ENCODE results near the gene DMRTB1.

Gene DMRTB1

GRCh38 chr1:53462193-53462592 lies 3.0 kb downstream of the DMRTB1 start:
- H3K36me3 ChIP-seq (ENCODE audit: control insufficient read depth, insufficient read depth, low read length) = no peaks in the 10 kb centered on the region
- DNase-seq (ENCODE audit: extremely low read depth, insufficient read length) = no peak
- no peaks in the 10 kb centered on the region for H3K27me3 ChIP-seq (replicated peaks; ENCODE audit: control insufficient read depth, insufficient read depth, low read length)
- no peak for TF ChIP-seq CTCF (IDR thresholded peaks at IDR 0.05; ENCODE audit: insufficient read depth, low read length, poor library complexity, severe bottlenecking)
- no peak overlapping the region for H3K4me3 ChIP-seq (replicated peaks; ENCODE audit: low read depth, low read length)

GRCh38 chr1:53462769-53463501 lies 3.7 kb downstream of the DMRTB1 start:
- Histone ChIP-seq H3K36me3 (ENCODE audit: control insufficient read depth, insufficient read depth, low read length) (no peaks in the 10 kb centered on the region), H3K27me3 (replicated peaks; ENCODE audit: control insufficient read depth, insufficient read depth, low read length) (no peaks in the 10 kb centered on the region), H3K4me3 (replicated peaks; ENCODE audit: low read depth, low read length) (no peak overlapping the region)
- no peak for TF ChIP-seq CTCF (IDR thresholded peaks at IDR 0.05; ENCODE audit: insufficient read depth, low read length, poor library complexity, severe bottlenecking)
- DNase-seq (ENCODE audit: extremely low read depth, insufficient read length) = no peak

GRCh38 chr1:53463961-53464899 lies 5.0 kb downstream of the DMRTB1 start:
- Histone ChIP-seq H3K36me3 (ENCODE audit: control insufficient read depth, insufficient read depth, low read length) (no peaks in the 10 kb centered on the region), H3K27me3 (replicated peaks; ENCODE audit: control insufficient read depth, insufficient read depth, low read length) (no peaks in the 10 kb centered on the region), H3K4me3 (replicated peaks; ENCODE audit: low read depth, low read length) (no peak overlapping the region)
- TF ChIP-seq CTCF (IDR thresholded peaks at IDR 0.05; ENCODE audit: insufficient read depth, low read length, poor library complexity, severe bottlenecking) = no peak
- no peak for DNase-seq (ENCODE audit: extremely low read depth, insufficient read length)

GRCh38 chr1:53465023-53465957 lies 6.1 kb downstream of the DMRTB1 start:
- Histone ChIP-seq H3K36me3 (ENCODE audit: control insufficient read depth, insufficient read depth, low read length) (no peaks in the 10 kb centered on the region), H3K4me3 (replicated peaks; ENCODE audit: low read depth, low read length) (no peak overlapping the region), H3K27me3 (replicated peaks; ENCODE audit: control insufficient read depth, insufficient read depth, low read length) (no peaks in the 10 kb centered on the region)
- DNase-seq (ENCODE audit: extremely low read depth, insufficient read length) = no peak
- TF ChIP-seq CTCF (IDR thresholded peaks at IDR 0.05; ENCODE audit: insufficient read depth, low read length, poor library complexity, severe bottlenecking) = no peak

GRCh38 chr1:53467391-53467790 lies 8.2 kb downstream of the DMRTB1 start:
- no peak for TF ChIP-seq CTCF (IDR thresholded peaks at IDR 0.05; ENCODE audit: insufficient read depth, low read length, poor library complexity, severe bottlenecking)
- no peaks in the 10 kb centered on the region for H3K36me3 ChIP-seq (ENCODE audit: control insufficient read depth, insufficient read depth, low read length)
- DNase-seq (ENCODE audit: extremely low read depth, insufficient read length) = no peak
- no peaks in the 10 kb centered on the region for H3K27me3 ChIP-seq (replicated peaks; ENCODE audit: control insufficient read depth, insufficient read depth, low read length)
- no peak overlapping the region for H3K4me3 ChIP-seq (replicated peaks; ENCODE audit: low read depth, low read length)
